OCI-LY1 (cell line): ENCODE data around the gene GEMIN5.

ENCODE experiments used
- CTCF ChIP-seq: fragments of 200-600 bp; sonication (generic), shearing (Covaris generic); IDR thresholded peaks from 2 replicates; pipeline ENCODE4 v1.5.1; 2017; ENCODE audit warnings: mild to moderate bottlenecking, antibody characterized with exemption, low read length, moderate library complexity, mixed read lengths
- EZH2 ChIP-seq: fragments of 200-600 bp; sonication (generic), shearing (Covaris generic); IDR thresholded peaks from 2 replicates; pipeline ENCODE4 v1.8.0; 2017; ENCODE audit warnings: borderline replicate concordance, mixed run types, mild to moderate bottlenecking, antibody characterized with exemption, low read length, moderate library complexity, mixed read lengths

GRCh38 chr5:154937718-154938466 is at the start of gene GEMIN5:
- TF ChIP-seq CTCF (no peak), EZH2 (no peak)
